ENCODE data around the gene DLGAP4.
"Not testable (repeated sequence)": the region's sequence is repeated elsewhere in the genome, so short reads cannot be mapped to it uniquely, and the experiment has no call there.

Gene DLGAP4

GRCh38 chr20:36372666-36373065 is 66.5 kb downstream of the DLGAP4 start:
- in situ Hi-C loops (cut with MboI; ENCODE audit: low sequenced_read_pairs), result no loop called here

DNA sequence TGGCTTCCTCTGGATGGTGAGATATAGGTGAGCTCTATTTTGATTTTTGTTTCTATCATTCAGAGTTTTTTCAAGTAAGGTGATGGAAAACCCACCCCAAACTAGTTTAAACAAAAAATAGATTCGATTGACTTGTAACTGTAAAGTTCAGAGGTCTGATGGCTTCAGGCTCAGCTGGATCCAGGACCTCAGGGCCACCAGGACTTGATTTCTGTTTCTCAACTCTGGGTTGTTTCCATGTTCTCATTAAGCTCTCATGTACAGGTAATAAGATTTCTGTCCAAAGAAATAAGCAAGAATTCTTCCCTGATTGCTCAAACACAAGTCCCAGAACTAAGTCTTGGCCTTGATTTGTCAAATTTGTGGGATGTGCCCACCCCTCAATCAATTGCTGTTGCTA is 67.0 kb downstream of the DLGAP4 start:
- in situ Hi-C loops (cut with MboI; ENCODE audit: low sequenced_read_pairs), result no loop called here

GRCh38 chr20:36374995-36375394 is 68.9 kb downstream of the DLGAP4 start:
- in situ Hi-C loops (cut with MboI; ENCODE audit: low sequenced_read_pairs), result no loop called here

GRCh38 chr20:36377348-36378326 is 71.5 kb downstream of the DLGAP4 start:
- in situ Hi-C loops (cut with MboI; ENCODE audit: low sequenced_read_pairs), result no loop called here

DNA sequence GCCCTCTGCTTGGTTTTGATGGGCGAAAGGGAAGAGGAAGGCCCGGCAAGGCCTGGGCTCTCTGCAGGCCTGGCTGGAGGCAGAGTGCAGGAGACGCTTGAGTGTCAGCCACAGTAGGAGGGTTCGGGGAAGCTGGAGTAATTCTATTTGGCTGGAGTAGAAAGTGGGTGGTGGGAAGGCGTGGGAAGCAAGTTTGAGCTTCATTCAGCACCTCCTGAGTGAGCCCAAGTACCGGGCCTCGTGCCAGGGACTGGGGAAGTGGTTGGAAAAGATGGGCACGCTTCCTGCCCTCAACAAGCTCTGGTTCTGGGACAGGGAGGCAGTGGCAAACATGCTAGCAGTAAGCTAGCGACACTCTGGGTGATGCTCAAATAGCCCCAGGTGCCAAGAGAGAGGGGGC is 72.5 kb downstream of the DLGAP4 start:
- in situ Hi-C loops (cut with MboI; ENCODE audit: low sequenced_read_pairs), result no loop called here

- in situ Hi-C loops (cut with MboI; ENCODE audit: low sequenced_read_pairs), result not testable (repeated sequence)
Observed at GRCh38 chr20:36379914-36380313, 73.8 kb downstream of the DLGAP4 start.

- in situ Hi-C loops (cut with MboI; ENCODE audit: low sequenced_read_pairs), result no loop called here
Observed at GRCh38 chr20:36384022-36384619, 78.0 kb downstream of the DLGAP4 start.

DNA sequence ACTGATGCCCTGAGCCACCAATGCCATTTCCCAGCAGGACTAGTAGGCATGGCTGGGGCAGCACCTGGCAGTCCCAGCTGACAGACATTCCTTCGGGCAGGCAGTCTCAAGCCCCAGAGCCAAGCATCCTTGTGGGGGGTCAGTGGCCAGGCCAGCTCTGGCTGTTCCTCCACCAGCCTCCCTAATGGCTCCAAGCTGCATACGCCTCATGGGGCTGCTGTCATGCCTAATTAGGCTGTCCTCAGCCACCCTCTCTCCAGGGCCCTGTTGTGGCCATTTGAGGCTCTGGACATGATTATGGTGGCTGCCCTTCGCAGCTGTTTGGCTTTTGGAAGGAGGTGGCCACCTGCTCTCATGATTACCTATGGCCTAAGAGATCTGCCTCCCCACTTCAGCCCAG is 79.4 kb downstream of the DLGAP4 start:
- in situ Hi-C loops (cut with MboI; ENCODE audit: low sequenced_read_pairs), result no loop called here

DNA sequence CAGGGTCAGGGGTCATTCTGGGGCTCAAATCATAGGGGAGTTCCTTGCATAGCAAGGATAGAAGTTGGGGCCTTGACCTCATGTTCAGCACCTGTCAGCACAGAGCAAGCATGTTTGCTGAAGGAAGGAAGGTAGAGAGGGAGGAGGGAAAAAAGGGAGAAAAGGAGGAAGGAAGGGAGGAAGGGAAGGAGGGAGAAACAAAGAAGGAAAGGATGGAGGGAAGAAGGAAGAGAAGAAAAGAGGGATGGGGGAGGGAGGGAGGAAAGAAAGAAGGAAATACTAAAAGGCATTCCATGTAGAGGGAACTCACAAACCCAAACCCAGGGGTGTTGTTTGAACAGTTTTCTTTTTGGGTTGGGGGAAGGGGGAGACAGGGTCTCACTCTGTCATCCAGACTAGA is 80.1 kb downstream of the DLGAP4 start:
- in situ Hi-C loops (cut with MboI; ENCODE audit: low sequenced_read_pairs), result no loop called here

DNA sequence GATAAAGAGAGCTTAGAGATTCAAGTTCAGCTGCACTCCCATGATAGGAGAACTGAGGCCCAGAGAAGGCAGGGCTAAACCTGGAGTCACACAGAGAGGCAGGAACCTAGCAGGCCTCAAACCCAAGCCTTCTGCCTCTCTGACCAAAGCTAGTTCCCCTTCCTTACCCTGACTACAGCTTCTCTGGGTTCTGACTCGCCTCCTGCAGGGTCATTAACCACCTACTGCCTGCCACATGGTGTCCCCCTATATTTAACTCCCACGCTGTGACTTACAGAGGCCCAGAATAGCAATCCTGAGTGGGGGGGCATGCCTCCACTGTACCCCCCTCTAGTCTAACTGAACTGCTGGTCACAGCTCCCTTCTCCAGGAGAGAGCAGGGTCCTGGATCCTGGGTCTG is 84.1 kb downstream of the DLGAP4 start:
- in situ Hi-C loops (cut with MboI; ENCODE audit: low sequenced_read_pairs), result no loop called here

GRCh38 chr20:36390719-36391415 is 84.7 kb downstream of the DLGAP4 start:
- in situ Hi-C loops (cut with MboI; ENCODE audit: low sequenced_read_pairs), result no loop called here

- in situ Hi-C loops (cut with MboI; ENCODE audit: low sequenced_read_pairs), result no loop called here
Observed at GRCh38 chr20:36391456-36391855, 85.3 kb downstream of the DLGAP4 start.

GRCh38 chr20:36391955-36392354 is 85.8 kb downstream of the DLGAP4 start:
- in situ Hi-C loops (cut with MboI; ENCODE audit: low sequenced_read_pairs), result no loop called here

- in situ Hi-C loops (cut with MboI; ENCODE audit: low sequenced_read_pairs), result no loop called here
Observed at GRCh38 chr20:36392989-36393388, 86.8 kb downstream of the DLGAP4 start.

DNA sequence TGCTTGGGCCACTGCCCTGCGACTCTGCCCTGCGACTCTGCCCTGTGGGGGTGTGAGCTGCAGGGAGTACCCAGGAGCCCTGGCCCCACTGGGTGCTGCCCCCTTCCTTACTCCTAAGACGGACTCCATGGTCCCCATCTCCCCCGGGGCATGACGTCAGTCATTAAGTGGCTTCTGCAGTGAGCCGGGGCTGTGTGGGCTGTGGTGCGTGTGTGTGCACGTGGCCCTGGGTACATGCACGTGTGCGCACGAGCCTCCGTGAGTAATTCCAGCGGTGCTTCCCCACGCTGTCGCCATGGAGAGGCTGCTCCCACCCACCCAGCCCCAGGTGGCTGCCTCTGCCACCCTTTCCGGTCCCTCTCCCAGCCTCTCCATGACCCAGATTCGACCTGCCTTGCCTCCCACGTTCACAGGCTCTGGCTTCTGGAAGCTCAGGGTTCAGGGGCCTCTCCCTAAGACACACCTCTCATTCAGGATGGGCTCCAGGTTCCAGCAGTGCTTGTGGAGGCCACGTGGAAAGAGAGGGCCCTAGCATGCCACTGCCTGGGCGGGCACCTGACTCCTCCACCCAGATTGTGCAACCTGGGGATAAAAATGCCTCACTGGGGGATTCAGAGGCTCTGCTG is 88.3 kb downstream of the DLGAP4 start:
- in situ Hi-C loops (cut with MboI; ENCODE audit: low sequenced_read_pairs), result no loop called here

GRCh38 chr20:36396340-36396739 is 90.2 kb downstream of the DLGAP4 start:
- in situ Hi-C loops (cut with MboI; ENCODE audit: low sequenced_read_pairs), result no loop called here

GRCh38 chr20:36396847-36397630 is 90.9 kb downstream of the DLGAP4 start:
- in situ Hi-C loops (cut with MboI; ENCODE audit: low sequenced_read_pairs), result no loop called here

DNA sequence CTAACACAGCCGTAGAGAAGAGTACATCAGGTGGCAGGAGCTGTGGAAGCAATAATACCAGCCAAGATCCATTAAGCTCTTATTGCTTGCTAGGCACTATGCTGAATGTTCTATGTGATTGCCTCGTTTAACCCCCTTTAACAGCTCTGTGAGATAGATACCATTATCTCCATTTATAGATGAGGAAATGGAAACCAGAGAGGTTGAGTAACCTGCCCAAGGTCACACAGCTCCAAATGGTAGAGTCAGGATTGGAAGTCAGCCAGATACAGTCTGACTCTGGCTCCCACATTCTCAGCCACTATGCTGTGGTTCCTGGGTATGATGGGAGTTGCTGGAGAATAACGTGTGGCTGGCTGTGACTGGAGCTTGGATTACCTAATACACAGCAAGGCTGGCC is 92.4 kb downstream of the DLGAP4 start:
- in situ Hi-C loops (cut with MboI; ENCODE audit: low sequenced_read_pairs), result no loop called here

GRCh38 chr20:36399147-36399968 is 93.2 kb downstream of the DLGAP4 start:
- in situ Hi-C loops (cut with MboI; ENCODE audit: low sequenced_read_pairs), result no loop called here

Data from hTERT RPE-1 (cell line).